Muscle layer of colon (tissue), 2 donors: Measurements from ENCODE around the gene CMIP.

Source experiments
- H3K27ac ChIP-seq: one replicate; pipeline ENCODE4 v1.7.0; 2013; ENCODE audit warnings: low read depth, mild to moderate bottlenecking, low read length, moderate library complexity
- H3K27me3 ChIP-seq, 2 donors: one replicate each; pipeline ENCODE4 v1.7.0; 2013; ENCODE audit warnings: low read length in 2 of 2, mild to moderate bottlenecking in 2 of 2; ENCODE audit not compliant: insufficient read depth in 2 of 2, control insufficient read depth in 1 of 2
- H3K36me3 ChIP-seq: one replicate; pipeline ENCODE4 v1.7.0; 2013; ENCODE audit warnings: mild to moderate bottlenecking, low read length; ENCODE audit not compliant: insufficient read depth
- H3K4me1 ChIP-seq: one replicate; pipeline ENCODE4 v1.7.0; 2013; ENCODE audit warnings: mild to moderate bottlenecking, low read length; ENCODE audit not compliant: insufficient read depth
- H3K4me3 ChIP-seq, 2 donors: one replicate each; pipeline ENCODE4 v1.7.0; 2013; ENCODE audit warnings: low read length in 2 of 2, low read depth in 1 of 2, mild to moderate bottlenecking in 1 of 2, moderate library complexity in 1 of 2
- H3K9ac ChIP-seq: one replicate; pipeline ENCODE4 v1.7.0; 2013; ENCODE audit warnings: low read length
- H3K9me3 ChIP-seq: one replicate; pipeline ENCODE4 v1.7.0; 2013; ENCODE audit warnings: mild to moderate bottlenecking, low read length
- donor health status: abdominal sarcoma.
- donor health status: Adenocarcinoma of cecum.

CMIP gene

GRCh38 chr16:81442916-81443687 is 1.5 kb upstream of the CMIP start:
- Histone ChIP-seq H3K27ac (no peak overlapping the region), H3K9ac (no peak overlapping the region), H3K27me3 (no peaks in the 10 kb centered on the region), H3K36me3 (no peaks in the 10 kb centered on the region), H3K9me3 (no peaks in the 10 kb centered on the region), H3K4me3 (peak overlapping the region in 1 of 2 donors; percentile 43), H3K4me1 (peaks cover 26% of the 10 kb centered on the region)

- Histone ChIP-seq H3K9ac (peak overlapping the region; percentile 65), H3K27ac (peak overlapping the region; percentile 76), H3K4me3 (peak overlapping the region; percentile 39 to 43), H3K4me1 (peaks cover 33% of the 10 kb centered on the region), H3K27me3 (no peaks in the 10 kb centered on the region), H3K9me3 (no peaks in the 10 kb centered on the region), H3K36me3 (no peaks in the 10 kb centered on the region)
These were observed 740 bp upstream of the CMIP start for GRCh38 chr16:81443688-81444447.

GRCh38 chr16:81445143-81445961 is 744 bp downstream of the CMIP start:
- Histone ChIP-seq H3K27me3 (no peaks in the 10 kb centered on the region), H3K4me3 (peak overlapping the region; percentile 66 to 75), H3K36me3 (no peaks in the 10 kb centered on the region), H3K4me1 (peaks cover 33% of the 10 kb centered on the region), H3K27ac (peak overlapping the region; percentile 86), H3K9me3 (no peaks in the 10 kb centered on the region), H3K9ac (peak overlapping the region; percentile 66)

GRCh38 chr16:81445966-81446906 is 1.6 kb downstream of the CMIP start:
- Histone ChIP-seq H3K4me3 (peak overlapping the region; percentile 66 to 75), H3K9me3 (no peaks in the 10 kb centered on the region), H3K36me3 (no peaks in the 10 kb centered on the region), H3K9ac (peak overlapping the region; percentile 66), H3K4me1 (peaks cover 33% of the 10 kb centered on the region), H3K27me3 (no peaks in the 10 kb centered on the region), H3K27ac (peak overlapping the region; percentile 86)

- Histone ChIP-seq H3K9ac (peak overlapping the region; percentile 66), H3K27ac (peak overlapping the region; percentile 86), H3K9me3 (no peaks in the 10 kb centered on the region), H3K36me3 (no peaks in the 10 kb centered on the region), H3K27me3 (no peaks in the 10 kb centered on the region), H3K4me3 (peak overlapping the region; percentile 24 to 66), H3K4me1 (peaks cover 33% of the 10 kb centered on the region)
These were observed 2.3 kb downstream of the CMIP start for GRCh38 chr16:81446907-81447268.

- H3K27ac ChIP-seq: no peak overlapping the region
These were observed 2.9 kb downstream of the CMIP start for GRCh38 chr16:81447383-81448101.

GRCh38 chr16:81448154-81449131 is 3.8 kb downstream of the CMIP start:
- Histone ChIP-seq H3K9ac (no peak overlapping the region), H3K36me3 (no peaks in the 10 kb centered on the region), H3K9me3 (no peaks in the 10 kb centered on the region), H3K4me1 (peaks cover 38% of the 10 kb centered on the region), H3K27me3 (no peaks in the 10 kb centered on the region), H3K4me3 (no peak overlapping the region), H3K27ac (no peak overlapping the region)

More at GRCh38 chr16:81447383-81448101, 2.9 kb downstream of the CMIP start:
- no peaks in the 10 kb centered on the region for H3K36me3 ChIP-seq
- peak overlapping the region; percentile 24 to 66 for H3K4me3 ChIP-seq
- H3K9me3 ChIP-seq: no peaks in the 10 kb centered on the region
- H3K27me3 ChIP-seq: no peaks in the 10 kb centered on the region
- H3K4me1 ChIP-seq: peaks cover 33% of the 10 kb centered on the region
- no peak overlapping the region for H3K9ac ChIP-seq

- peaks cover 34% of the 10 kb centered on the region for H3K4me1 ChIP-seq
- no peaks in the 10 kb centered on the region for H3K9me3 ChIP-seq
- H3K36me3 ChIP-seq: no peaks in the 10 kb centered on the region
- no peak overlapping the region for H3K4me3 ChIP-seq
- no peaks in the 10 kb centered on the region for H3K27me3 ChIP-seq
- H3K27ac ChIP-seq: no peak overlapping the region
- no peak overlapping the region for H3K9ac ChIP-seq
These were observed 4.6 kb downstream of the CMIP start for GRCh38 chr16:81449241-81449640.

GRCh38 chr16:81449899-81450608 is 5.4 kb downstream of the CMIP start:
- H3K9me3 ChIP-seq: no peaks in the 10 kb centered on the region
- peaks cover 34% of the 10 kb centered on the region for H3K4me1 ChIP-seq
- no peak overlapping the region for H3K27ac ChIP-seq
- H3K4me3 ChIP-seq: no peak overlapping the region
- H3K9ac ChIP-seq: no peak overlapping the region
- H3K36me3 ChIP-seq: no peaks in the 10 kb centered on the region
- H3K27me3 ChIP-seq: no peaks in the 10 kb centered on the region
